Measurements from ENCODE around the gene CCNO. TPM values are rescaled to one million over a fixed set of nuclear protein-coding genes. Genes with fewer than 3 reads are reported as not detected.

CCNO gene
- total RNA-seq, 1 donor from 2014 or later: 1.6 TPM

DNA sequence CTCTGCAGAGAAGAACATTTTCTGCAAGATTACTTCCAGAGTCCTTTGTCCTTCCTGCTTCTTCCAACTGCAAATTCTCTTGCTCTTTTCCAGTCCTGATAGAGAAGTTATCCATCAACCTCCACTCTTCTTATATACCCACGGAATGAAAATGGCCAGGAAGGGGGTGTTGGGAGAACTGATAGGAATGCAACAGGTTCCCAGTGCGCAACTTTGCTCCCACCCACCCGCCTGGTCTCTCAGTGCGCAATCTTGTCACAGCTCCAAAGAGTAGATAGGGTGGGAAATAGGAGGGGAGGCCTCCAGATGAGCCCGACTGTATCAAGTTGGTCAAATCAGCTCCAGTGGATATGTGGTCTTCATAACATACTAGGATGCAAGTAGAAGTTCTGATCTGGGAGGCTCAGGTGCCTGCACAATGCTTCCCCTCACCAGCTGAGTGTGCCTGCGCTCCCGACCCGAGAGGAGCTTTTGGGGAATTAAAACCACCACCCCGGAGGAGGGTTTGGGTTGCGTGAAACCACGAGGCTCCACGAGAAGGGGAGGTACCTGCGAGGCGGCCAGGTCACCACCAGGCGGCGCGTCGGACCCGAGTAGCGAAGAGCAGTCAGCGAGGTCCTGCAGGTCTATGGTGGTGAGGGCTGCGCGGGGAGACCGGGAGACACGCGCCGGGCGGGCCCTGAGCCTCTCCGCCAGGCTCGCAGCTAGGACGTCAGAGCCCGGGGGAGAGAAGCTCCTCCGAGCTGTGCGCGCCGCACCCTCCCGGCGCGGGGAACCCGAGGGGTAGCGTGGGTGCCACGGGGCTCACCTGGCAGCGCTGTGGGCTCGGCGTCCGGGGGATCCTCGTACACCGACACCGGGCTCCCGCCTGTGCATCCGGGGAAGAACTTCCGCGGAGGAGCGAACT, 7.1 kb downstream of the CCNO start:
- no peaks in the 10 kb centered on the region for H3K27me3 ChIP-seq (ENCODE audit: control insufficient read depth, insufficient read depth, low read length)
- H3K4me3 ChIP-seq (ENCODE audit: low read depth, low read length): peak overlapping the region; percentile 54
- FAIRE-seq: no peak
- TF ChIP-seq, protein P1, sequence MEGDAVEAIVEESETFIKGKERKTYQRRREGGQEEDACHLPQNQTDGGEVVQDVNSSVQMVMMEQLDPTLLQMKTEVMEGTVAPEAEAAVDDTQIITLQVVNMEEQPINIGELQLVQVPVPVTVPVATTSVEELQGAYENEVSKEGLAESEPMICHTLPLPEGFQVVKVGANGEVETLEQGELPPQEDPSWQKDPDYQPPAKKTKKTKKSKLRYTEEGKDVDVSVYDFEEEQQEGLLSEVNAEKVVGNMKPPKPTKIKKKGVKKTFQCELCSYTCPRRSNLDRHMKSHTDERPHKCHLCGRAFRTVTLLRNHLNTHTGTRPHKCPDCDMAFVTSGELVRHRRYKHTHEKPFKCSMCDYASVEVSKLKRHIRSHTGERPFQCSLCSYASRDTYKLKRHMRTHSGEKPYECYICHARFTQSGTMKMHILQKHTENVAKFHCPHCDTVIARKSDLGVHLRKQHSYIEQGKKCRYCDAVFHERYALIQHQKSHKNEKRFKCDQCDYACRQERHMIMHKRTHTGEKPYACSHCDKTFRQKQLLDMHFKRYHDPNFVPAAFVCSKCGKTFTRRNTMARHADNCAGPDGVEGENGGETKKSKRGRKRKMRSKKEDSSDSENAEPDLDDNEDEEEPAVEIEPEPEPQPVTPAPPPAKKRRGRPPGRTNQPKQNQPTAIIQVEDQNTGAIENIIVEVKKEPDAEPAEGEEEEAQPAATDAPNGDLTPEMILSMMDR (IDR thresholded peaks at IDR 0.05; ENCODE audit: insufficient read depth, low read length, severe bottlenecking): peak; percentile 78
- H3K36me3 ChIP-seq (ENCODE audit: control insufficient read depth, insufficient read depth, low read length): no peaks in the 10 kb centered on the region
- peak; percentile 46 for DNase-seq (ENCODE audit: low read depth)

DNA sequence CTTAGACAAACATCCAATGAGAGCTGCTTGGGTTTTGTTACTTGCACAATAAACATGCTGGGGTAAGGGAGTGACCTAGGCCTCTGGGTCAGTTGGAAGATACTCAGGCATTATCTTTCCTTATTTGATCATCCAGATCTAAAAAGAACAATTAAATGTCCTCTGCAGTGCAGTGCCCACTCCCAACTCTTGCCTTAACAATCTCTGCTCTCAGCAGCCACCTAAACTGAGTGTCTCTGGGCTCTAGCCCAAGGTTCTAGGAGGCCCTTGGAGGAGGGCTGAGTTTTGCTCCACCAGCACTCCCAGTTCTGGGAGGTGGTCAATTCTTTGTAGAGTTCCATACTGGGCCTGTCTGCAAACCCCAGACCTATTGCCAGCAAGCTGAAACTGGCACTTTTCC, 8.1 kb downstream of the CCNO start:
- no peak for FAIRE-seq
- TF ChIP-seq, protein P1 (IDR thresholded peaks at IDR 0.05; ENCODE audit: insufficient read depth, low read length, severe bottlenecking): no peak
- Histone ChIP-seq H3K36me3 (ENCODE audit: control insufficient read depth, insufficient read depth, low read length) (no peaks in the 10 kb centered on the region), H3K27me3 (ENCODE audit: control insufficient read depth, insufficient read depth, low read length) (no peaks in the 10 kb centered on the region), H3K4me3 (ENCODE audit: low read depth, low read length) (no peak overlapping the region)
- DNase-seq (ENCODE audit: low read depth): no peak

DNA sequence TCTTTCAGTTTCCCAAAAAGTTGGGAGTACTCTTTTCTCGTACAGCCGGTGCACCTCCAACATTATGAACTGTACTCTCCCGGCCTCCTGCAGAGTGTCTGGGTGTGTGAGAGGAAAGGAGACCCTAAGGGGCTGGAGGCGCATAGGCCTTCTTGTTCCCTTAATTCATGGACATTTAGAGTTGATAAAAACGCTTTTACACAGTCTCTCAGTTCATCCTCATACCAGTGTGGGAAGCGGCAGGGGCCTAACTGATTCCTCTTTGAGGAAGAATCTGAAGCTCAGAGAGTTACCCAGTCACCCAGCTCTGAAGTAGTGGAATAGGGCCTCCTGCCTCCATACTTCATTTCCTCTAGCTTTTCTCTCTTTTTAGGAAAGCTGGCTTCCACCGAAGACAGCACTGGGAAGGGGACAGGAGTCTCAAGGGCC, 9.6 kb downstream of the CCNO start:
- no peaks in the 10 kb centered on the region for H3K36me3 ChIP-seq (ENCODE audit: control insufficient read depth, insufficient read depth, low read length)
- no peak for DNase-seq (ENCODE audit: low read depth)
- TF ChIP-seq, protein P1 (IDR thresholded peaks at IDR 0.05; ENCODE audit: insufficient read depth, low read length, severe bottlenecking): no peak

DNA sequence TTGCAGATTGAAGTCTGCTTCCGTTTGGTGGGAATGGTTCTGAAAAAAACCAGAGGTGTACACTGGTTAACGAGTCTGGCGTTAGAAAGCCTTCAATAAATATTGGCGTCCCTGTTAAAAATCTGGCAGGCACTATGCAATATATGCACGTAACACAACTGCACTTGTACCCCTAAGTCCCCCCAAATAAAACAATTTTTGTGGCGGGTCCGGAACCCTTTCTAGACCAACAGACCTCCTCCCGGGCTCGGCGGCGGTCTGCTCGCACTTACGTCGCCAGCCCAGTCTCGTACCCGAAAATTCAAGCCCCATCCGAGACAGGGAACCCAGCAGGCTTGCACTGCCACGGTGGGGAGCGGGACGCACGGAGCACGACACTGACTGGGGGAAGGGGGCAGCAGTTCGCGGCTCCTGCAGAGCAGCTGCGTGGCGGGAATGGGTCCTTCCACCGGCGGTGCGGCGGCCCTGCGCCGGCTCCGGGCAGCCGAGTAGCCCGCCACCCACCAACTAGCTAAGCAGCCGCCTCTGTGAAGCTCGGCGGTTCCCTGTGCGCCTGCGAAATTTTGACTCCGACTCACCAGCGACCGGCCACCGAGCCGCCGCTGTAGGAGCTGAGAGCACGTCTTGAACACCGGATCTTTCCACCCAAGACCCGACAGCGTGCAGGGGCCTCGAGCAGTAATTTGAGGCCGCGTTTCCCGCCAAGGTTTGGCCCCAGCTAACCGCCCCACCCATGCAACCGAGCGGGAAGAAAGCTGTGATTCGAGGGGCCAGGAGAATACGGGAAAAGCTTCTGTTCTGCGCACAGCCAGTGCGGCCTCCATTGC, 10.2 kb downstream of the CCNO start:
- TF ChIP-seq, protein P1 (IDR thresholded peaks at IDR 0.05; ENCODE audit: insufficient read depth, low read length, severe bottlenecking): no peak
- no peak overlapping the region for H3K4me3 ChIP-seq (ENCODE audit: low read depth, low read length)
- DNase-seq (ENCODE audit: low read depth): no peak
- H3K36me3 ChIP-seq (ENCODE audit: control insufficient read depth, insufficient read depth, low read length): no peaks in the 10 kb centered on the region
- no peaks in the 10 kb centered on the region for H3K27me3 ChIP-seq (ENCODE audit: control insufficient read depth, insufficient read depth, low read length)
- no peak for FAIRE-seq

More for the DNA sequence above, 9.6 kb downstream of the CCNO start:
- Histone ChIP-seq H3K4me3 (ENCODE audit: low read depth, low read length) (no peak overlapping the region), H3K27me3 (ENCODE audit: control insufficient read depth, insufficient read depth, low read length) (no peaks in the 10 kb centered on the region)
- no peak for FAIRE-seq

DNA sequence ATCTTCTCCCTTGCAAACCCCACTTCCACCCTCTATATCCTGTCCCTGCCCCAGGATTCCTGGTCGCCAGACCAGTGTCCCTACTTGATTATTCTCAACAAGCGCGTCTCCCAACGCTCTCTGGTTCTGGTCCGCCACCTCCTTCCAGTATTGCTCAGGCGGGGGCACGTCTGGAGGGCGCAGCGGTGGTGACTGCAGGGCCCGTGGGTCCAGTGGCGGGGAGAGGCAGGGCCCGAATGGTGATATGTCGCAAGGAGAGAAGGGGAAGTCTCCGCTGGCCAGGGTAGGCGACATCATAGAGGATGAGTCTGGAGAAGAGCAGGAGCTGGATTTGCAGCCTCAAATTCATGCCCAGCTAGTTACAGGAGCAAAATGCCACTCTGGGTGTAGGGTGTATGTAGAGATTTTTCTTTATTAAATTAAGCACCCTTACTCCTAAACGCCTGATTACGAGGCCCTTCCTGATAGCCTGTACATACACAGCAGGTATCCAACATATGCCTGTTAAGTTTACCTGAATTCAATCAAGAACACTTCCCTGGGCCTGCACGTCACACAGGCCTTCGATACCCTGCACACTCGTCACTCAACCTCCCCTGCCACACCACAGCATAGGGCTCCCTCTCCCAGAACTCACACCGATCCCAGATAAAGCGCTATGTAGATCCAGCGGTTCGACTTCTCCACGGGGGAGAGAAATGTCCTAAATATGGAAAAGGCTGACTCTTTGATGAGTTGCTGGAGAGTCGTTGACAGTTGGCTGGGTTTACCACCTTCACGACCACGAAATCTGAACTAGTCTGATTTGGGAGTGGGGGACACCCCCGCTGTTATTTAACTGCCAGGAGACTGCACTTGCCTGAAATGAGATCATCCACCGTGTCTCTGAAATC, 11.1 kb downstream of the CCNO start:
- no peak for FAIRE-seq
- H3K27me3 ChIP-seq (ENCODE audit: control insufficient read depth, insufficient read depth, low read length): no peaks in the 10 kb centered on the region

More for the DNA sequence above, 11.1 kb downstream of the CCNO start:
- H3K4me3 ChIP-seq (ENCODE audit: low read depth, low read length): no peak overlapping the region
- DNase-seq (ENCODE audit: low read depth): no peak
- TF ChIP-seq, protein P1 (IDR thresholded peaks at IDR 0.05; ENCODE audit: insufficient read depth, low read length, severe bottlenecking): no peak
- H3K36me3 ChIP-seq (ENCODE audit: control insufficient read depth, insufficient read depth, low read length): no peaks in the 10 kb centered on the region
